ENCODE results near the gene ZNF678. TPM values are rescaled to one million over a fixed set of nuclear protein-coding genes. Genes with fewer than 3 reads are reported as not detected.

Gene ZNF678
- total and polyA plus RNA-seq, 2 of the 8 experiments (the other 6 are each of a cell fraction or from before 2014, with no cell fraction given): 6.9 to 28.3 TPM

GRCh38 chr1:227559499-227559898 lies 3.9 kb upstream of the ZNF678 start (continued):
- TF ChIP-seq CHD7 (IDR thresholded peaks at IDR 0.05; ENCODE audit: insufficient replicate concordance, low read length): no peak
- no peak for TF ChIP-seq KDM5A (IDR thresholded peaks at IDR 0.05; ENCODE audit: low read length)
- no peak for TF ChIP-seq SAP30 (IDR thresholded peaks at IDR 0.05; ENCODE audit: insufficient read depth, insufficient replicate concordance, low read length)
- TF ChIP-seq MAFK (IDR thresholded peaks at IDR 0.05; ENCODE audit: low read depth, low read length): no peak
- TF ChIP-seq TEAD4 (IDR thresholded peaks at IDR 0.05; ENCODE audit: low read depth, low read length): no peak
- TF ChIP-seq CTCF (IDR thresholded peaks at IDR 0.05; ENCODE audit: control extremely low read depth in 1 of 3, insufficient read depth in 1 of 3, low read depth in 1 of 3, low read length in 3 of 3): no peak
- TF ChIP-seq CTBP2 (IDR thresholded peaks at IDR 0.05; ENCODE audit: borderline replicate concordance, insufficient read depth, insufficient read length, low read length): no peak
- TF ChIP-seq E2F6 (IDR thresholded peaks at IDR 0.05): no peak

All from H1 (cell line).